T-helper 2 cell treated with Interferon-gamma antibody and Interleukin-4, amounts not matched to agents 5 μg/mL and 100 μg/mL, for 36 hours (primary cell): ENCODE data around the gene PLXNA4.

Experiments
- DNase-seq: peaks from one replicate; pipeline ENCODE4 v3.0.0; 2021; ENCODE audit warnings: low spot score
- H3K27ac Mint-ChIP-seq: one replicate; pipeline ENCODE4 v1.8.0; 2021; ENCODE audit warnings: mild to moderate bottlenecking, mixed read lengths
- H3K27me3 Mint-ChIP-seq: one replicate; pipeline ENCODE4 v1.8.0; 2021; ENCODE audit warnings: low read depth, mixed read lengths
- H3K36me3 Mint-ChIP-seq: one replicate; pipeline ENCODE4 v1.8.0; 2021; ENCODE audit warnings: low read depth, mixed read lengths
- H3K4me1 Mint-ChIP-seq: one replicate; pipeline ENCODE4 v1.8.0; 2021; ENCODE audit warnings: low read depth, mixed read lengths
- H3K4me3 Mint-ChIP-seq: one replicate; pipeline ENCODE4 v1.8.0; 2022; ENCODE audit warnings: mild to moderate bottlenecking, moderate library complexity, mixed read lengths
- H3K9me3 Mint-ChIP-seq: one replicate; pipeline ENCODE4 v1.8.0; 2021; ENCODE audit warnings: mixed read lengths

Gene PLXNA4

DNA sequence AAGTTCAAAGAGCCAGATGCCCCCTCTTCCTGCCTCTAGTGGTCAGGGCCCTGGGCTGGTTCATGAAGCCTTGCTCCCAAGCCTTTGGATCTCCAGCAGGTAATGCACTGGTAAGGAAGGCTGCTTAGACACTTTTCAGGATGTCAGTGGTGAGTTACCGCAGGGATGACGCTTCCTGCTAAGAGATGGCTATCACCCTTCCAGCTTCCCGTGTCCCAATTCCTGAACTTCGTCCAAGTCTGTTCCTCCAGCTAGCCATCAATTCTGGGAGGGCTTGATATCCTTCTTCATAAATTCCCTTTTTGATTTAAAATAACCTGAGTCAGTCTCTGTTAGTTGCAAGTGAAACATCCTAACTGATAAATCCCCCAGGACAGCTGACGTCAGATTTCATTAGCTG lies 221.2 kb downstream of the PLXNA4 start:
- no peak for DNase-seq
- no peak overlapping the region for H3K27ac Mint-ChIP-seq

DNA sequence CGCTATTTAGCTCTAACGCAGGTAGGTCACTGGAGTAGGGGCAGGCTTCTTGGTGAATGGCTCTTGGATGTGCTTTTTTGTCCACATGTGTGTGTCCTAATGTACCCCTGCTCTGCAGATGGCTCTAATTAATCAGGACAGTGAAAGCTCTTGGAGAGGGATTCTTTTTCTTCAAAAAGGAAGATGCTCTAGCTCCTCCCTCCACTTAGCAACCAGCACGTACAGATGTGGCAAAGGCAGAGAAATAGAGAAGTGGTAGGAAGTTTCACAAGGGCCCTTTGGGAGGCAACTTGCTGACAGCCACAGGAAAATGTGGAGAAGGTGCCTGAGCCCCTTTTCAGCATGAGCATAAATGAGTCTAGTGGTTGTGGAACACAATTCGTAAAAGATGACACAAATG lies 221.7 kb downstream of the PLXNA4 start:
- H3K4me1 Mint-ChIP-seq, result no peaks in the 10 kb centered on the region
- no peaks in the 10 kb centered on the region for H3K9me3 Mint-ChIP-seq
- H3K27ac Mint-ChIP-seq, result no peak overlapping the region
- H3K27me3 Mint-ChIP-seq, result peaks cover 38% of the 10 kb centered on the region
- H3K4me3 Mint-ChIP-seq, result no peak overlapping the region
- H3K36me3 Mint-ChIP-seq, result no peaks in the 10 kb centered on the region
- no peak for DNase-seq

More for the DNA sequence above, 221.2 kb downstream of the PLXNA4 start:
- H3K4me1 Mint-ChIP-seq, result no peaks in the 10 kb centered on the region
- H3K4me3 Mint-ChIP-seq, result no peak overlapping the region
- peaks cover 38% of the 10 kb centered on the region for H3K27me3 Mint-ChIP-seq
- H3K9me3 Mint-ChIP-seq, result no peaks in the 10 kb centered on the region
- no peaks in the 10 kb centered on the region for H3K36me3 Mint-ChIP-seq

DNA sequence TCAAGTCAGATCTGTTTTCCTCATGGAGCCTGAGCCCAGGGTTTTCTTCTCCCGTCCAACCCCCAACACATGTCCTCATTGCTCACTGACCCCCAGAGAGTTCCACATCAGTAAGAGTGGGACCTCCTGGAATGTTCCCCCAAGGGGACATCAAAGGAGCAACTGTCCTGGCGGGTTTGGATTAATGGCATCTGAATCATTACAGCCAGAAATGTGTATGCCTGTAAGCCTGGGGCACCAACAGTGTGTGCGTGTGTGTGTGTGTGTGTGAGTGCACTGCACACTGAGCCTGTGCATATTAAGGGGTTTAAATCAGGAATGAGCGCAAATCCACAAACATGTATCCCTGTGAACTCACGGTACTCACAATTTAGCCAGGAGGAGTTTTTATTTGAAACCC lies 222.3 kb downstream of the PLXNA4 start:
- no peaks in the 10 kb centered on the region for H3K9me3 Mint-ChIP-seq
- no peaks in the 10 kb centered on the region for H3K4me1 Mint-ChIP-seq
- no peak for DNase-seq
- no peak overlapping the region for H3K27ac Mint-ChIP-seq
- H3K36me3 Mint-ChIP-seq, result no peaks in the 10 kb centered on the region
- peaks cover 38% of the 10 kb centered on the region for H3K27me3 Mint-ChIP-seq
- no peak overlapping the region for H3K4me3 Mint-ChIP-seq

DNA sequence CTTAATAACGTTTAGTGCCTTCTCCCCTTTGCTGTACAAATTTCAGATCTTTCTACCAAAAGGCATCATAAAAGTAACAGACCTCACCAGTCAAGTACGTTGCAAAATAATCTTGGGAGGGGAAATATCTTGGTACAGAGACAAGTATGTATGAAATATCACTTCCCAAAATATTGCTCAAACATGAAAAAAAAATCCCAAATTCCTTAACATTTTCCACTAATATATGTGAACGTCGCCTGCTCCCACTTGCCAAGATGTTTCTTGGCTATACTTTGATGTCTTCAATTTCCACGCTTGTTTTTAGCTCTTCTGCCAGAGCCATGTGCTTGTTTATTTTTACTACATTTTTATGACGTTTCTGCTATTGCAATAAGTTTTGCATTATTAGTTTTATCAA lies 223.5 kb downstream of the PLXNA4 start:
- DNase-seq, result no peak
- Mint-ChIP-seq H3K27me3 (peaks cover 39% of the 10 kb centered on the region), H3K9me3 (no peaks in the 10 kb centered on the region), H3K4me3 (no peak overlapping the region), H3K36me3 (no peaks in the 10 kb centered on the region), H3K4me1 (no peaks in the 10 kb centered on the region), H3K27ac (no peak overlapping the region)

DNA sequence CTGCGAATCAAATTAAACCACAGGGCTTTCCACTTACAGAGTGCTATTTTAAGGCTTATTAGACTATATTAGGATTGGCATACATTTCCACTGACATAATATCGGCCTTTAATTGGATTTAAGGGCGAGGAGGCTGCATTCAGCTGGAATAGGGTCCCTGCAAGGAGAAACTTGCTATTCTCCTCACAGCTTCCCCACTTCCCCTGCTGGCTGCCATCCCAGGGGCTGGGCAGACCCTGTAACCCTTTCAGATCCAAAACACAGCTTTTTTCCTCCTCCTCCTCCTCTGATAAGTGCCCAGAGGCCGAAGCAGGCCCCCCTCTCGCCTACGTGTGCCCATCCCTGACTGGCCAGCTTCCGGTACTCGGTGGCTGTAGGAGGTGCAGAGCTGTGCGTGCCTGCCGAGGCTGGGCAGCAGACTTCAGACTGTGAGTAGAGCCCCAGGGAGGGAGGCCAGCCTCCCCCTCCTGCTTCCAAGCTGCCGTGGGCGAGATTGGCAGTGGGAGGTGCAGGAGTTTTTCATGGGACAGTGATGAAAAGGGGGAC lies 224.2 kb downstream of the PLXNA4 start:
- no peaks in the 10 kb centered on the region for H3K9me3 Mint-ChIP-seq
- DNase-seq, result no peak
- H3K36me3 Mint-ChIP-seq, result no peaks in the 10 kb centered on the region
- peaks cover 38% of the 10 kb centered on the region for H3K27me3 Mint-ChIP-seq
- H3K4me1 Mint-ChIP-seq, result no peaks in the 10 kb centered on the region
- no peak overlapping the region for H3K27ac Mint-ChIP-seq
- no peak overlapping the region for H3K4me3 Mint-ChIP-seq

DNA sequence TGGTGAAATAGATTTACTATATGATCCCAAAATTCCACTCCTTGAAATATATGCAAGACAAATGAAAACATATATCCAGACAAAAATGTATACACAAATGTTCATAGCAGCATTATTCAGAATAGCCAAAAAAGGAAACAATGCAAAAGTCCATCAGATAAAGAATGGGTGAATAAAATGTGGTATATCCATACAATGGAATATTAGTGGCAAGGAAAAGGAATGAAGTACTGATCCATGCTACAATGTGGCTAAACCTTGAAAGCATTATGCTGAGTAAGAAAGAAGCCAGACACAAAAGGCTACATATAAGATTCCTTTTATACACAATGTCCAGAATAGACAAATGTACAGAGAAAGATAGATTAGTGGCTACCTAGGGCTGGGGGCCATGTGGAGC lies 225.5 kb downstream of the PLXNA4 start:
- Mint-ChIP-seq H3K27ac (no peak overlapping the region), H3K4me3 (no peak overlapping the region), H3K4me1 (no peaks in the 10 kb centered on the region), H3K36me3 (no peaks in the 10 kb centered on the region), H3K27me3 (peaks cover 37% of the 10 kb centered on the region), H3K9me3 (no peaks in the 10 kb centered on the region)
- DNase-seq, result no peak

DNA sequence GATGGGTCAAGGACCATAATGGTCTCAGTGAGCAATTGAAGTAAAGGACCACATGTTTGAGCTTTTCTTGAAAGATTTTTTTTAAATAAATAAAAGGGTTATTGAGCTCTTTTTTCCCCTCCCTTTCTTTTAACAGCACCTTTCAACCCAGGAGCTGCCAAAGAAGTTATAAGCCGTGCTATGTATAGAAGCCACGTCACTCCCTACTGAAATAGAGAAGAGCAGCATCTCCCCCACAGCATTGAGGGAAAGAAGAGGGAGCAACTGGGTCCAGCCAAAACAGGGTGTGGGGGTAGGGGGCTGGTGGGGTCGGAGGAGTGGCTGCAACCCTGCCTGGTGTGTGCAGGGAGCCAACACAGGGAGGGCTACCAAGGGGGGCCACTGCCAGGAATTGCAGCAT lies 227.2 kb downstream of the PLXNA4 start:
- Mint-ChIP-seq H3K4me3 (no peak overlapping the region), H3K27me3 (peaks cover 39% of the 10 kb centered on the region)

DNA sequence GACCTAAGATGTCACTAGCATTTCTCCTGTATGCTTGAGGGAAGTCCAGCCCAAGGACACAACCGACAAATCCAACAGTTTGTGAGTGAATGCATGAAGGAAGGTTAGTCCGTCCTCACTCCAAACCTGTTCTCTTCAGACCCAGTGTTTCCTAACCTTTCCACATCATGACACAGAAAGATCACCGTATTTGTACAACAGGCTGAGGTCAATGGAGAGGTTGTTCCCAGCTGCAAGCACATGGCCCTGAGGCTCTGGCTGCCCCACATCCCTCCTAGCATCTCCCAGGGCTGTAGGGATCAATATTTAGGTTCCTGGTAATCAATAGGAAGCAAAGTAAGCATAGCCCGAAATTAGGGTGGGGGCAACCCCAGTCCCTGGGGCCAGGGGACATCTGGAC lies 227.9 kb downstream of the PLXNA4 start:
- Mint-ChIP-seq H3K27me3 (peaks cover 36% of the 10 kb centered on the region), H3K4me3 (no peak overlapping the region), H3K27ac (no peak overlapping the region), H3K36me3 (no peaks in the 10 kb centered on the region), H3K9me3 (no peaks in the 10 kb centered on the region), H3K4me1 (peaks cover 1% of the 10 kb centered on the region)
- DNase-seq, result no peak

More for the DNA sequence above, 227.2 kb downstream of the PLXNA4 start:
- H3K27ac Mint-ChIP-seq, result no peak overlapping the region
- no peaks in the 10 kb centered on the region for H3K36me3 Mint-ChIP-seq
- DNase-seq, result no peak
- H3K4me1 Mint-ChIP-seq, result peaks cover 1% of the 10 kb centered on the region
- H3K9me3 Mint-ChIP-seq, result no peaks in the 10 kb centered on the region

DNA sequence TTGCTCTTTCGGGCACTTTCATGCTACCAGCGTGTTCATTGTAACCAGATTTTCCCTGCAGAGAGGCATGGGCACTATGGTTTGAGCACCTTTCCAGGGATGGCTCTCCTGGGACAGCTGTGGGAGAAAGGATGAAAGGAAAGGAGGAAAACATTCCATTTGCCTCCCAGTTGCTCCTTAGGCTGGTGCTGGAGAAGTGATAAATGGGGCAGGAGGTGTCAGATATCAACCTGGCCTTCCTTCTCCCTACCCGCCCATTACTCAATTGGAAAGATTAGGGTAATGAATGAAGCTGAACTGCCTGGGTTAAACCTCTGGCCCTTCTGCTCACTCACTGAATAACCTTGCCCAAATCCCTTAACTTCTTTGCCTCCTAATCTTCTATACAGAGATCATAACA lies 228.4 kb downstream of the PLXNA4 start:
- Mint-ChIP-seq H3K36me3 (no peaks in the 10 kb centered on the region), H3K27me3 (peaks cover 38% of the 10 kb centered on the region), H3K4me3 (no peak overlapping the region), H3K9me3 (no peaks in the 10 kb centered on the region), H3K4me1 (peaks cover 1% of the 10 kb centered on the region), H3K27ac (no peak overlapping the region)
- DNase-seq, result no peak

DNA sequence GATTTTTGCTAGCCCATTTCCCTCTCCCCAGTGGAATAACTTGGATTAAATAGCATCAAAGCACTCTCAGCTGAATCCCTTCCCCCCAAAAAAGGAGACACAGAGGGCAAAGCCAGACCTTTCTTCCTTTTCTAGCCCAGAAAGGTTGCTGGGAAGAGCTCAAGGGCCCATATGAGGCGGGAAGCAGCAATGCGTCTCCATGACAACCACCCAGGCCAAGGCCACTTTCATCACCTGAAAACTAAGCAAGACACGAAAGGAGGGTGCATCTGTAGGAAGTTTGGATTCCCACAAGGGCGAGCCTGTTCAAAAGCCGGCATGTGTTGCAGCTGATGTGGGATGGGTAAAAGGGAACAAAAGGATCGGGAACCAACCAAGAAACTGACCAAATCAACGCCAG lies 229.1 kb downstream of the PLXNA4 start:
- peaks cover 31% of the 10 kb centered on the region for H3K27me3 Mint-ChIP-seq

DNA sequence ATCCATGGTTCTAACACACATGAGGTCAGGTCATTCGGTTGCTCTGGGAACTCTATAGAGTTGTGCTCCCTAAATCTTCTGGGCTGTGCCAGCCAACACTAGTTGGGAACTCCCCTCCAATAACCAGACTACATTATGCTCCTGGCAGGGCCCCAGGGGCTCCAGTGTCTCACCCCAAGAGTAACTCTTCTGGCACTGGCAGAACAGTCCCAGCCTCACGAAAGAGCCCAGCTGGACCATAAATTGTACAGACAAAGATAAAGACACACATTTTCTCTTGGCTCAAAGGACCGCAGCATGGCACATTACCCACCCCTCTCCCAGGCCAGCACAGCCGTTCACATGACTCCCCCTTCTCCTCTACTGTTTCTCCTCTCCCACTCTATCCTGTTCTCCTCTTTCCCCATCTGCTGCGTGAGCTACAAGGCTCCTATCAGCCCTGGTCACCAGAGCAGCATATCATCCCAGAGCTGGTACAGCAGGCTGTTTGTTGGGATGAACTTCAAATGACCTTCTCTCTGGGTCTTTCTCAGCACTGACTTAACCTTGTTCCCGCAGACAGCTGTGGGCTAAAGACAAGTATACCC lies 230.6 kb downstream of the PLXNA4 start:
- no peaks in the 10 kb centered on the region for H3K36me3 Mint-ChIP-seq
- no peaks in the 10 kb centered on the region for H3K9me3 Mint-ChIP-seq
- no peak overlapping the region for H3K27ac Mint-ChIP-seq
- peaks cover 1% of the 10 kb centered on the region for H3K4me1 Mint-ChIP-seq
- H3K27me3 Mint-ChIP-seq, result peaks cover 34% of the 10 kb centered on the region
- no peak overlapping the region for H3K4me3 Mint-ChIP-seq
- DNase-seq, result no peak

More for the DNA sequence above, 229.1 kb downstream of the PLXNA4 start:
- DNase-seq, result no peak
- H3K27ac Mint-ChIP-seq, result no peak overlapping the region
- H3K9me3 Mint-ChIP-seq, result no peaks in the 10 kb centered on the region
- no peaks in the 10 kb centered on the region for H3K36me3 Mint-ChIP-seq
- H3K4me3 Mint-ChIP-seq, result no peak overlapping the region
- peaks cover 1% of the 10 kb centered on the region for H3K4me1 Mint-ChIP-seq

DNA sequence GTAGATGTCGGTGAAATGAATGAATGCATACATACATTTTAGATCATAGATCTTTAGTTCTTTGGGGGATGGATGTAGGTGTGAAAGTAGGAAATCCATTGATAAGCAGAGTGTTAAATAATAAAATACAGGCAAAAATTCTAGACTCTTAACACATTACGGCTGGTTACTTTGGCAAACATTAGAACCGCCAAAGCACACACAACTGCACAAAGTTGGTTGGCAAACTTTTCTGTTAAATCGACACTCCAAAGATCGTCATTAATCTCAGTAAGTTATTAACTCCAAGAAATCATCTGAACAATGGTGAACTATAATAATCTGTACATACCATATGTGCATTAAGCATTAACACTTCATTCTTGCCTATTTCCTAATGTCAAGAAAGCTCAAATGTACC lies 231.2 kb downstream of the PLXNA4 start:
- Mint-ChIP-seq H3K4me3 (no peak overlapping the region), H3K36me3 (no peaks in the 10 kb centered on the region)

DNA sequence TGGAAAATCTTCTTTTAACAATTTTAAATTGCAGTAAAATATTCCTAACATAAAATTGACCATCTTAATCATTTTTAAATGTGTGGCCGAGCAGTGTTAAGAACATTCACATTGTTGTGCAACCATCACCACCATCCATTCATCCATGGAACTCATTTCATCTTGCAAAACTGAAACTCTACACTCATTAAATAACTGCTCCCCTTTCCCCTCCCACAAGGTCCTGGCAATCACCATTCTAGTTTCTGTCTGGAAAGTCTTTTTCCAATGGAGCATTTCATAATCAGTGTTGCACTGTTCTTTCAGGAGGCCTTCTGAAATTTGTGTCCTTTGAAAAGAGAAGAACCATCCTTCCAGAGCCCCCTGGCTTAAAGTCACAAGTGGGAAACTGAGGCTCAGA lies 233.1 kb downstream of the PLXNA4 start:
- H3K36me3 Mint-ChIP-seq, result no peaks in the 10 kb centered on the region
- peaks cover 1% of the 10 kb centered on the region for H3K4me1 Mint-ChIP-seq
- no peaks in the 10 kb centered on the region for H3K9me3 Mint-ChIP-seq
- DNase-seq, result no peak
- H3K27me3 Mint-ChIP-seq, result peaks cover 40% of the 10 kb centered on the region
- no peak overlapping the region for H3K4me3 Mint-ChIP-seq
- H3K27ac Mint-ChIP-seq, result no peak overlapping the region

More for the DNA sequence above, 231.2 kb downstream of the PLXNA4 start:
- Mint-ChIP-seq H3K27ac (no peak overlapping the region), H3K4me1 (peaks cover 1% of the 10 kb centered on the region), H3K27me3 (peaks cover 35% of the 10 kb centered on the region), H3K9me3 (no peaks in the 10 kb centered on the region)
- no peak for DNase-seq

DNA sequence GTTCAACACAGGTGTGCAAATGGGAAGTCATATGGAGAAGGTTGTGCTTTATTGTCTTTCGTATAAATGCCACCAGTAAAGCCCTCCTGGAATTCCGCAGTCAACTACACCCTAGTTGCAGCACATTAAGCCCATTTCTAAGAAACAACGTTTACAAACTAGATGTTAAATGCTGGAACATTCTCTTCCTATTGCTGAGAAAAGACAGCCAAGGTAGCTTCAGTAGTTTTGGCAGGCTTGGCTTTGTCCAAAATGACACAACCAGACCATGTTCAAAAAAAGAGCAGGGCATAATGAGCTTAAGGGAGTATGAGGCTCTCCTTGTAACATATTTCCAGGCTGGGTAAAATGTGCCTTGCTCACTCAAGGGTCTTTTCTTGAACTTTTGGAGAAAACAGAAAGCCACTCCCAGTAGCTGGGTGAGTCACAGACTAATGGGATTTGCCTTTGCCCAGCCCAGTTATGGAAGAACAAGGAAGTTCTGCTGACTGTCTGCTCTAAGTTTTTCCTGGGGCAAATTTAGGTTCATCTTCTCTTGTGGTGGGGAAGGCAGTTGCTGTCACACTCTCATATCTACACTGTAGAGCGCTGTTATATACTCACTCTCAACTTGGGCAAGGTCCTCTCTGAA lies 238.7 kb downstream of the PLXNA4 start:
- H3K36me3 Mint-ChIP-seq, result no peaks in the 10 kb centered on the region
- no peak for DNase-seq
- no peak overlapping the region for H3K27ac Mint-ChIP-seq
- no peaks in the 10 kb centered on the region for H3K4me1 Mint-ChIP-seq
- H3K9me3 Mint-ChIP-seq, result no peaks in the 10 kb centered on the region
- no peak overlapping the region for H3K4me3 Mint-ChIP-seq
- peaks cover 24% of the 10 kb centered on the region for H3K27me3 Mint-ChIP-seq

DNA sequence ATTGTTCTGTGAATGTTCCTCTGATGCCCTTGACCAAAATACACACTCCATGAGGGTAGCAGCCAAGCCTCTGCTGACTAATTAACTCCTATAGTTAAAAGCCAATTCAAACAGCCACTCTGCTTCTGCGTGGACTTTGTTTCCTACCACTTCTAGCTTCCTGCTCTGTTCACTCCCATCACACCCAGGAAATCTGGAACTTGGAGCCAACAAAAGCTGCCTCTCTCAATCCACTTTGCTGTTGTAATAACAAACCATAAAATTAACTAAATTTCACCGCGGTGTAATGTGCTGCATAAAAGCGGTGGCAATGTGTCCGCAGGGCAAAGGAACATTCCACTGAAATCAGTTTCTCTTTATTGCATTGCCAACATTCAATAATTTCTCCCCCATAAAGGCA lies 239.5 kb downstream of the PLXNA4 start:
- DNase-seq, result no peak
- no peaks in the 10 kb centered on the region for H3K36me3 Mint-ChIP-seq
- H3K4me1 Mint-ChIP-seq, result no peaks in the 10 kb centered on the region
- no peaks in the 10 kb centered on the region for H3K9me3 Mint-ChIP-seq
- no peak overlapping the region for H3K4me3 Mint-ChIP-seq
- peaks cover 24% of the 10 kb centered on the region for H3K27me3 Mint-ChIP-seq
- no peak overlapping the region for H3K27ac Mint-ChIP-seq
